HG02642 (cell line): ENCODE results near the gene CTNNA1.
"Not testable (repeated sequence)": the region's sequence is repeated elsewhere in the genome, so short reads cannot be mapped to it uniquely, and the experiment has no call there.

ENCODE experiments used
- ATAC-seq: cut with Tn5 transposase; IDR thresholded peaks from one replicate; pipeline ENCODE4 v1.9.1; 2021; ENCODE audit warnings: mild to moderate bottlenecking; ENCODE audit not compliant: unreplicated experiment, poor library complexity

Gene CTNNA1

DNA sequence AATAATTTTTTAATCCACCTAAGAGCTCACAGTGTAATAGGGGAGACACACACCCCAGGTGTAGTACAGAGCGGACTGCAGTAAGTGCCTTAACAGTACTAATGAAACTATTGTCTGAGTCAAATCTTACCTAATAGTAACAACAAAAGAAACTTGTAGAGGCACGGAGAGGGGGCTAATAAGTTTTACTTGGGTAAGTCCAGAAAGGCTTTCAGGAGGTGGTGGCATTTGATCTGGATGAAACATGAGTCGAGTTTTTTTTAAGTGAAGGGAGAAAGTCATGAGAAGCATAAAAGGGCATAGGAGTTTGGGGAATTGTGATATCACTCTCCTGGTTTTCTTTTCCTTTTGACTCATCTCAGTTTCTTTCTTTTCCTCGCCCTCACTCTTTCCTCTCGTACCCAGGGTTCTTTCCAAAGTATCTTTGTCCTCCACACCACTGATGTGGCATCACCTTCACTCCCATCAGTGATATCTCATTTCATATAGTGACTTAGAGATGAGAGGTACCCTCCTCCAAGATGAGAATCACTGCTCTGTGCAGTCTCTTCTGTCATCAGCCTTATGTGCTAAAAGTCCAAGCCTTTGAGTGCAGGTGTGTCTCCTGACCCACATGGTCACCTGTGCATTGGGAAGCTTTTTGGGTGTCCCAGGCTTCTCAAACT lies 2.0 kb downstream of the CTNNA1 start:
- ATAC-seq, result no peak

DNA sequence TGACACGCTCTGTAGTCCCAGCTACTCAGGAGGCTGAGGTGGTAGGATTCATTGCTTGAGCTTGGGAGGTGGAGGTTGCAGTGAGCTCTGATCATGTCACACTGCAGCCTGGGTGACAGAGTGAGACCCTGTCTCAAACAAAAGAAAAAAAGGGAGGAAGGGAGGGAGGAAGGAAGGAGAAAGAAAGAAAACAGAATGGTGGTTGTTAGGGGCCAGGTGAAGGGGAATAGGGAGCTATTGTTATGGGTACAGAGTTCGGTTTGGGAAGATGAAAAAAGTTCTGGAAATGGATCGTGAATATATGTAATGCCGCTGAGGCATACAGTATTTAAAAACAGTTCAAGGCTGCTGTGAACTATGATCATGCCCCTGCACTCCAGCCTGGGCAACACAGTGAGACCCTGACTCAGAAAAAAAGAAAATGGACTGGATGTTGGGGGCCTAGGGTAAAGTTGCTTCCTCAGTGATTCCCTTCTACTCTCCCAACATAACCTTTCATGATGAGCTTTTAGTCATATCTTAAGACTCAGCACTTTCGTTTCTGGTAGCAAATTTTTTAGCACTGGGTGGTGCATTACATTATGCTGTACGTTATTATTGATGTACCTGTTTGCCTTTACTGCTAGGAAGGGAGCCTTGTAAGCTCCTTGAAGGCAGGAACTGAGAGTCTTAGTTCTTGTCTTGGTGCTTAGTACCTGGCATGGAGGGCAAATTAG lies 4.0 kb downstream of the CTNNA1 start:
- ATAC-seq, result no peak

GRCh38 chr5:138760448-138761110 lies 7.4 kb downstream of the CTNNA1 start:
- no peak for ATAC-seq

DNA sequence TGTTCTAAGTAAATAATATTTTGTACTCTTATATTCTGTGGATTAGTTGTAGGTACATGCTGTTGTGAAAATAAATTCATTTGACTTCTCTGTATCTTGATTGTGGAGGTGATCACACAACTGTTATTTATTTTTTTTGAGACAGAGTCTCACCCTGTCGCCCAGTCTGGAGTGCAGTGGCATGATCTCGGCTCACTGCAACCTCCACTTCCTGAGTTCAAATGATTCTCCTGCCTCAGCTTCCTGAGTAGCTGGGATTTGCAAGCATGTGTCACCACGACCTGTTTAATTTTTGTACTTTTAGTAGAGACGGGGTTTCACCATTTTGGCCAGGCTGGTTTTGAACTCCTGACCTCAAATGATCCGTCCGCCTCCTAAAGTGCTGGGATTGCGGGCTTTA lies 7.9 kb downstream of the CTNNA1 start:
- ATAC-seq, result not testable (repeated sequence)

DNA sequence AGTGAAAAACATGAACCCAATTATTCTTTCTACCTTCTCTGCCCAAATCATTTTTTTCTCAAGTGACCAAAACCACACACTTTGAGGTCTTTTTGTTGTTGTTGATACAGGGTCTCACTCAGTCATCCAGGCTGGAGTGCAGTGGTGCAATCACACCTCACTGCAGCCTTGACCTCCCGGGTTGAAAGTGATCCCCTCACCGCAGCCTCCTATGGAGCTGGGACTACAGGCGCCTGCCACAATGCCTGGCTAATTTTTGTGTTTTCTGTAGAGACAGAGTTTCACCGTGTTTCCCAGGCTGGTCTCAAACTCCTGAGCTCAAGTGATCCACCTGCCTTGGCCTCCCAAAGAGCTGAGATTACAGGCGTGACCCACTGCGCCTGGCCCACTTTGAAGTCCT lies 8.4 kb downstream of the CTNNA1 start:
- not testable (repeated sequence) for ATAC-seq

DNA sequence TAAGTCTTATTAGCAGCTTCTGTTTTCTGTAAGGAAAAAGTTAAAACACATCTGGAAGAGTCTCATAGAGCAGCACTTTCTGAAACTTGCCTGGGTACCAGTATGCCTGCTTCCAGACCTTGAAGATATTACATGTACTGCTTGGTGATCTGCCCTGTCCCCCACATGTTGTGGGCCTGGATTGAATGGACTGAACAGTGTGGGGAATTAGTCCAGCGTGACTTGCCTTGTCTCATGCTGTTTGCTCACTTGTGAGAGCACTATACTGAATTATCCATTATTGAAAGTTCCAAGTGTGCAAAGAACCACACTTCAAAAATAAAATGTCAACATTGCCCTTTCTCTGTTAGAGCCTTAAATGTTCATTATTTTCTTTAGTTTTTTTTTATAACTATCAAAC lies 8.9 kb downstream of the CTNNA1 start:
- no peak for ATAC-seq

DNA sequence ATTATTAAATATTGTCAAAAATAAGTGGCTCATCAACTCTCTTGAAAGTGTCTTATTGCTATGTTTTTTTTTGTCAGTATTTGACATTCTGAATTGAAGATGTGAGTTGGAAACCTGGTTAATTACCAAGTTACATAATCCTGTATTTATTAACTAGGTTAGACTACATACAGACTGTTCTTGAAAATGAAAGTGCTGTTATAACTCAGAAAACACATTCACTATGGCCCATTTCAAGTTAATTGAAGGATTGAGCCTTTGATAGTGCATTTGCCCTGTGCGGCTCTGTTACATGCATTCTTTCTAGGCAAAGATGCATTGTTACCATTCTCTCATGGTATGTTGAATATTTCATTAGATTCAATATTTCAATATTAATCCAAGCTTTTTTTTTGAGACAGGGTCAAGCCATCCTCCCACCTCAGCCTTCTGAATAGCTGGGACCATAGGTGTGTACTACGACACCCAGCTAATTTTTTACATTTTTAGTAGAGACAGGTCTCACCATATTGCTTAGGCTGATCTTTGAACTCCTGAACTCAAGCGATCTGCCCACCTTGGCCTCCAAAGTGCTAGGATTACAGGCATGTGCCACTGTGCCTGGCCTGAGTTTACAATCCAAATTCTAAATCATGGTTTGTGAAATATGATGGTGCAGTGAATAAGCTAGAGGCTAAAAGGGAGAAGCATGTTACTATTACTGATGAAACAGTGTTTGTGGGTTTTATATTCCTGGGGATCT lies 10.0 kb downstream of the CTNNA1 start:
- ATAC-seq, result no peak

- ATAC-seq, result no peak
Measured at GRCh38 chr5:138770291-138770690, 17.1 kb downstream of the CTNNA1 start.

GRCh38 chr5:138770977-138771376 lies 17.8 kb downstream of the CTNNA1 start:
- no peak for ATAC-seq

DNA sequence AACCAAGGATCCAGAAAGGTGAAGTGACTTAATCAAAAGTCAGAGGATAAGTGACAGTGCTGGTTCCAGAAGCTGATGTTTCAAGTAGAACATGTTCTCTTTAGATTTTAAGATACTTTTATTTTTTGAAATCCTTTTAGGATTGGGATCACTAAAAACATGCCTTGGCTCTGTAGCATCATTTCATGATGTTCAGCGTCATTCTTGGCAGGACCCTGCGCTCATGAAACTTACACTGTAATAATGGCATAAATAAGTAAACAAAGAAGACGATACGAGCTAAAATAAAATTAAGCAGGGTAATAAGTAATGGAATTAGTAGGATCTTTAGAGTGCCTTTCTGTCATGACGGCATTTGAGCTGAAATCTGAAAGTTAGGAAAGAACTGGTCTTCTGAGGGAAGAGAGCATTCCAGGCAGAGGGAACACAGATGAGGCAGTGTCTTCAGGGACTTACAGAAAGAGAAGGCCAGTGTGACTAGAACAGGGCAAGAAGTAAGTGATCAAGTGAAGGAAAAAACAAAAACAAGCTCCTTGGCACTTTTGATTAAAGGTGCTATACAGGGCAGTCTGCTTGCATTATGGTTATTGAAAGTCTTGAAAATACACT lies 19.9 kb downstream of the CTNNA1 start:
- no peak for ATAC-seq

DNA sequence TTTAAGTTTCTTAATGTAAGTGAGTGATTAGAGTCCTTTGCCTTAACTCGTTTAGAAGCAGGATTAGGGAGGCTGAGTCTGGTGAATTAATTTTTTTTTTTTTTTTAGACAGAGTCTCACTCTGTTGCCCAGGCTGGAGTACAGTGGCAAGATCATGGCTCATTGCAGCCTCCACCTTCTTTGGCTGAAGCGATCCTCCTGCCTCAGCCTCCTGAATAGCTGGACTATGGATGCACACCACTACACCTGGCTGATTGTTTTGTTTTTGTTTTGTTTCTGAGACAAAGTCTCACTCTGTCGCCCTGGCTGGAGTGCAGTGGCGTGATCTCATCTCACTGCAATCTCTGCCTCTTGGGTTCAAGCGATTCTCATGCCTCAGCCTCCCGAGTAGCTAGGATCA lies 20.4 kb downstream of the CTNNA1 start:
- ATAC-seq, result not testable (repeated sequence)

DNA sequence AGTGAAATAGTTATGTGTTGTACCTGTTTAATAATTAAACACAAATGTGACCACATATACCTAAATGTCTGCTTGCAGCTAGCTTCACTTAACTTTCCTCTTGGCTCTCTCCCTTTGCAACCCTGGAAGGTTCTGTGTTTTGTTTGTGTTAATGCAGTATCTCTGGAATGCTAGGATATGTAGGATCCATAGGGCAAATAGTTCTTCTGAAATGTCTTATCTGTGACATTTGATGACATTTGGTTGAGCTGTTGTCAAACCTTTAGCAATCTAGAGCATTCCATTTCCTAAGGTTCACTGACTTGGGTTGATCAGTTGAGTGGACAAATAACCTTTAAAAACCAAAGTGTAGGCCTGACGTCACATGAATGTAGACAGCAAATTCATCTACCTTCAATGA lies 21.8 kb downstream of the CTNNA1 start:
- ATAC-seq, result no peak

DNA sequence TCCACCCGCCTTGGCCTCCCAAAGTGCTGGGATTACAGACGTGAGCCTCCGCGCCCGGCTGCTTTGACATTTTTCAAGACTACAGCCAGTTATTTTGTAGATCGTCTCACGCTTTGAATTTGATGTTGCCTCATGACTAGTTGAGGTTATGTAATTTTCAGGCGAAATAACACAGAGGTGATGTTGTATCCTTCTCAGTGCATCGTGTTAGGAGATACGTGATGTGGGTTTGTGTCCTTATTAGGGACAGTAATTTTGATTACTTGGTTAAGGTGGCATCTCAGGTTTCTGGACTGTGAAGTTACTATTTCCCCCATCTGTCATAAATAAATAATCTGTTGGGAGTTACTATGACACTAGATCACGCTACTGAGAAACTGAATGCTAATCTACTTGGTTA lies 25.0 kb downstream of the CTNNA1 start:
- no peak for ATAC-seq

DNA sequence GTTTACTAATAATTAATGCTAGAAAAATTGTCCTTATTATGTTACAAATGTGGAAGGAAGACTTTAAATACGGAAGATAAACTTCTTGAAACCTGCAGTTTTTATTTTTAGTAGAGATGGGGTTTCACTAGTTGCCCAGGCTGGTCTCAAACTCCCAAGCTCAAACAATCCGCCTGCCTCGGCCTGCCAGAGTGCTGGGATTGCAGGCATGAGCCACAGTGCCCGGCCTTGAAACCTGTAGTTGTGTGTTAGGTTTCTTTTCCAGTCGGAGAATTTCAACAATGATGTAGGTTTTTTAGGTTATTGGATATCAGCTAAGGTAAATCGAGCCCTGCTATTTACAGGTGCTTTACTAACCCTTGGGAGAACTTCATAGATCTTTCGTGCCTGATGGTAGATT lies 30.8 kb downstream of the CTNNA1 start:
- no peak for ATAC-seq

GRCh38 chr5:138784590-138784989 lies 31.4 kb downstream of the CTNNA1 start:
- ATAC-seq, result no peak

- ATAC-seq, result no peak
Measured at GRCh38 chr5:138789771-138790242, 36.6 kb downstream of the CTNNA1 start.

- no peak for ATAC-seq
Measured at GRCh38 chr5:138790684-138791083, 37.5 kb downstream of the CTNNA1 start.

DNA sequence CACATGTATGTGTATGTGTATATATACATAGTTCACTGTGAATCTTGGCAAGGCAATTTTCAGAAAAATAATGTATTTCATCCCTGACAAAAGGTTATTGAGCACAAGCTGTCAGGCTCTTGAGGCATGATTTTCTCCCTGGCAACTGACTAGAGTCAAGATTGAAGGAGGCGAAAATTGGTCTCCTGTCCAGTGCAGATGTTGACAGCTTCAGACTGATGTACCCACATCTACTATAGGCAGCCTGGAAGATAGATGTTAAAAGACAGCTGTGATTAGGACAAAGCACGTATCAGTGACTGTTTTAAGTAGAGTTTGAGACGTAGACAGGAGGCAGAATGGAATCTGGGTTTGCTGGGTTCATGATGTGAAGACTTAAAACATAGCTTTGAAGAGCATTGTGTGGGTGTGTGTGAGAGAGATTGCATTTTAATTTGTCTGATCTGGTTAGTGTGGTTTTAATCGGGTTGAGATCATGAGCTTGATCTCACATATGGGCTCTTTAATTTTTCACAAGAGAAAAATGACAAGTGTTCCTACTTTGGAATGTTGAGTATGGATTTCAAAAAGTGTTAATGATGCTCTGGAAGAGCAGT lies 39.1 kb downstream of the CTNNA1 start:
- no peak for ATAC-seq

DNA sequence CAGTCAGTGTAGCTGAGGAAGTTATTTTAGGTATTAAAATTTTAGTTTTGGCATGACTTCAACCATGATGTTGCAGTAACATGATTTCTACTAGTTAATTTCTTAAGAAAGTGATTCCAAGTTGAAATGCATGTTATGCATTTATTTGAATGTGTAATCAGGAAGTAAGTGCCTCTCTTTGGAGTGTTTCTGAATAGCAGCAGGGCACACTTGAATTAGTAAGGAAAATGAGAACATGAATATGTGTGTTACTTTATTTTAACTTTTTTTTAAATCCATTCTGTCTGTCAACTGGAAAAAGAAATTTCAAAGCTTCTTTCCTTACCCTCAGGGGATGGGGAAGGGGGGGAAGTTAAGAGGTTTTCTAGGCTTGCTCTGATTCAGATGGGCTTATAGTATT lies 40.4 kb downstream of the CTNNA1 start:
- no peak for ATAC-seq

DNA sequence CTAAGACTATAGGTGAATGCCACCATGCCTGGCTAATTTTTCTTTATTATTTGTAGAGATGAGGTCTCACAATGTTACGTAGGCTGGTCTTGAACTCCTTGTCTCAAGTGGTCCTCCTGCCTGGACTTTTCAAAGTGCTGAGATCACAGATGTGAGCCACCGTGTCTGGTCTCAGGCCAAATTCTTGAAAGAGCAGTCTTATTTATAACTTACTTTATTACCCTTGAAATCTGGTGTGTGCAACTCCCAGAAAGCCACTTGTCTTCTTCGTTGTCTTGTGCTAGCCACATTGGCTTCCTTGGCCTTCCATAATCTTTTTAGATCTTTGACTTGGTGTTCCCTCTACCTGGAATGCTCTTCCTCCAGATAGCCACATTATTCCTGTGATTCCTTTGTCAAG lies 50.1 kb downstream of the CTNNA1 start:
- no peak for ATAC-seq
